ENCODE measurements around the gene FAM25C.
"Not testable (repeated sequence)": the region's sequence is repeated elsewhere in the genome, so short reads cannot be mapped to it uniquely, and the experiment has no call there.

- not testable (repeated sequence) for TF ChIP-seq EGR1 (IDR thresholded peaks at IDR 0.05; ENCODE audit: low read depth); CBX3 (IDR thresholded peaks at IDR 0.05; ENCODE audit: low read depth); CTCF (IDR thresholded peaks at IDR 0.05 in 2 of 3, conservative IDR thresholded peaks at IDR 0.05 in 1 of 3; ENCODE audit: borderline replicate concordance in 1 of 3, insufficient read depth in 1 of 3, low read depth in 2 of 3, low read length in 2 of 3); POLR2A (IDR thresholded peaks at IDR 0.05; ENCODE audit: borderline replicate concordance, extremely low read depth, insufficient read depth, insufficient read length); FOSL1 (IDR thresholded peaks at IDR 0.05; ENCODE audit: low read depth); EZH2 (IDR thresholded peaks at IDR 0.05); TCF7L2 (IDR thresholded peaks at IDR 0.05; ENCODE audit: borderline replicate concordance, extremely low read depth, insufficient read depth, insufficient read length); YY1 (IDR thresholded peaks at IDR 0.05; ENCODE audit: extremely low read depth, insufficient replicate concordance, low read depth, low read length); POLR2AphosphoS5 (IDR thresholded peaks at IDR 0.05; ENCODE audit: low read depth, low read length)
Observed at GRCh38 chr10:47959677-47960076, 39.9 kb downstream of the FAM25C start.

Measured in HCT116 (cell line).